Retinal pigment epithelial cell (primary cell): Measurements from ENCODE around the gene MOCOS.
"Not testable (repeated sequence)": the region's sequence is repeated elsewhere in the genome, so short reads cannot be mapped to it uniquely, and the experiment has no call there.

Experiments
- DNase-seq: peaks from one replicate; pipeline ENCODE4 v3.0.0-alpha.2; 2010; ENCODE audit warnings: low read depth
- H3K4me3 ChIP-seq: 2 replicates; pipeline ENCODE4 v1.5.1; 2011; ENCODE audit warnings: mild to moderate bottlenecking, low read length, control low read depth, moderate library complexity
- CTCF ChIP-seq: conservative IDR thresholded peaks from 2 replicates; pipeline ENCODE4 v1.5.1; 2011; ENCODE audit warnings: low read depth, low read length, control low read depth, inconsistent platforms

The MOCOS gene

GRCh38 chr18:36214811-36215210, 27.5 kb downstream of the MOCOS start:
- H3K4me3 ChIP-seq: no peak overlapping the region
- DNase-seq: no peak
- TF ChIP-seq CTCF: no peak

GRCh38 chr18:36215577-36215976, 28.3 kb downstream of the MOCOS start:
- no peak for TF ChIP-seq CTCF
- H3K4me3 ChIP-seq: no peak overlapping the region
- DNase-seq: no peak

GRCh38 chr18:36217348-36217747, 30.1 kb downstream of the MOCOS start:
- DNase-seq: no peak
- no peak for TF ChIP-seq CTCF

GRCh38 chr18:36229188-36229587, 41.9 kb downstream of the MOCOS start:
- no peak for TF ChIP-seq CTCF
- no peak for DNase-seq
- H3K4me3 ChIP-seq: no peak overlapping the region

More at GRCh38 chr18:36217348-36217747, 30.1 kb downstream of the MOCOS start:
- no peak overlapping the region for H3K4me3 ChIP-seq

GRCh38 chr18:36240510-36240909, 53.2 kb downstream of the MOCOS start:
- not testable (repeated sequence) for DNase-seq, H3K4me3 ChIP-seq

GRCh38 chr18:36241831-36242230, 54.5 kb downstream of the MOCOS start:
- no peak for DNase-seq
- no peak for TF ChIP-seq CTCF
- no peak overlapping the region for H3K4me3 ChIP-seq

GRCh38 chr18:36247036-36247435, 59.7 kb downstream of the MOCOS start:
- DNase-seq: no peak
- no peak overlapping the region for H3K4me3 ChIP-seq
- TF ChIP-seq CTCF: no peak

GRCh38 chr18:36249392-36249791, 62.1 kb downstream of the MOCOS start:
- DNase-seq: no peak
- H3K4me3 ChIP-seq: no peak overlapping the region
- no peak for TF ChIP-seq CTCF
